ENCODE results near the gene SLC44A2. TPM values are rescaled to one million over a fixed set of nuclear protein-coding genes. Genes with fewer than 3 reads are reported as not detected.
A peak's percentile ranks its signal among the peaks of the same experiment; 100 is the strongest.

Gene SLC44A2
- polyA plus RNA-seq, 1 experiment = 114 TPM

DNA sequence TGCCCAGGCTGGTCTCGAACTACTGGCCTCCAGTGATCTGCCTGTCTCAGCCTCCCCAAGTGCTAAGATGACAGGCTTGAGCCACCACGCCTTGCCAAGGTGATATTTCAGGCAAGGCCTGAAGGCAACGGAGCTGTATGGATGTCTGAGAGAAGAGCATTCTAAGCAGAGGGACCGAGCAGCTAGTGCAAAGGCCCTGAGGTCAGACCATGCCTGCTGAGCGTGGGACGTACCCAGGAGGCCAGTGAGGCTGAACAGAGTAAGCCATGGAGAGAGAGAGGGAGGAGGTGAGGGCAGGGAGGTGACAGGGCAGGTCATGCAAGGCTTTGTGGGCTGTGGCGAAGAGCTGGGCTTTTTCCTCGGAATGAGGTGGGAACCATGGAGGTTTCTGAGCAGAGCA, 3.4 kb upstream of the SLC44A2 start:
- no peaks in the 10 kb centered on the region; the same call in 1 of the 2 replicates for H3K36me3 ChIP-seq (ENCODE audit: control insufficient read depth, insufficient read depth, low read length)
- no peak overlapping the region for H3K4me3 ChIP-seq (ENCODE audit: low read depth, low read length)
- TF ChIP-seq, protein P1, sequence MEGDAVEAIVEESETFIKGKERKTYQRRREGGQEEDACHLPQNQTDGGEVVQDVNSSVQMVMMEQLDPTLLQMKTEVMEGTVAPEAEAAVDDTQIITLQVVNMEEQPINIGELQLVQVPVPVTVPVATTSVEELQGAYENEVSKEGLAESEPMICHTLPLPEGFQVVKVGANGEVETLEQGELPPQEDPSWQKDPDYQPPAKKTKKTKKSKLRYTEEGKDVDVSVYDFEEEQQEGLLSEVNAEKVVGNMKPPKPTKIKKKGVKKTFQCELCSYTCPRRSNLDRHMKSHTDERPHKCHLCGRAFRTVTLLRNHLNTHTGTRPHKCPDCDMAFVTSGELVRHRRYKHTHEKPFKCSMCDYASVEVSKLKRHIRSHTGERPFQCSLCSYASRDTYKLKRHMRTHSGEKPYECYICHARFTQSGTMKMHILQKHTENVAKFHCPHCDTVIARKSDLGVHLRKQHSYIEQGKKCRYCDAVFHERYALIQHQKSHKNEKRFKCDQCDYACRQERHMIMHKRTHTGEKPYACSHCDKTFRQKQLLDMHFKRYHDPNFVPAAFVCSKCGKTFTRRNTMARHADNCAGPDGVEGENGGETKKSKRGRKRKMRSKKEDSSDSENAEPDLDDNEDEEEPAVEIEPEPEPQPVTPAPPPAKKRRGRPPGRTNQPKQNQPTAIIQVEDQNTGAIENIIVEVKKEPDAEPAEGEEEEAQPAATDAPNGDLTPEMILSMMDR (IDR thresholded peaks at IDR 0.05; ENCODE audit: insufficient read depth, low read depth, low read length) = no peak
- H3K27me3 ChIP-seq (ENCODE audit: control insufficient read depth, insufficient read depth, low read length) = no peaks in the 10 kb centered on the region
- ChIA-PET CTCF (interaction anchor here (1.3 to 2.2 kb wide), 3 partner anchors 22 to 49 kb away, joined by 3 to 14 read pairs (median 5); no protein-coding TSS in a partner anchor), POLR2A (no interaction called here)
- DNase-seq (ENCODE audit: low read depth) = no peak

DNA sequence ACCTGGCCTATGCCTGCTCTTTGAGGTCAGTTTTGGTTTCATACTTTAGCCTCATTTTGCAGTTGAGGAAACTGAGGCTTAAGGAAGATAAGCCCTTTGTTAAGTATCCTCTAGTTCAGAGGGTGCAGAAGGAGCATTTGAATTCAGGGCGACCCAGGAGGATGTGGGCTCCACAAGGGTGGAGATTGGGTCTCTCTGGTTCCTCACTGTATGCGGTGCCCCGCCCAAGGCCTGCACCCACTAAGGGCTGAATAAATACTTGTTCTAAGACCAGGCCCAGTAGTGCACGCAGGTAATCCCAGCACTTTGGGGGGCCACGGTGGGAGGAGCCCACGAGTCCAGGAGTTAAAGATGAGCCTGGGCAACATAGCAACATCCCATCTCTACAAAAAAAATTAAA, 768 bp upstream of the SLC44A2 start:
- TF ChIP-seq, protein P1 (IDR thresholded peaks at IDR 0.05; ENCODE audit: insufficient read depth, low read depth, low read length) = no peak
- H3K27me3 ChIP-seq (ENCODE audit: control insufficient read depth, insufficient read depth, low read length) = no peaks in the 10 kb centered on the region
- H3K36me3 ChIP-seq (ENCODE audit: control insufficient read depth, insufficient read depth, low read length) = peaks cover 5% of the 10 kb centered on the region
- ChIA-PET CTCF (interaction anchor here (1.2 to 1.3 kb wide), 3 partner anchors 16 to 44 kb away, joined by 5 to 9 read pairs (median 7); no protein-coding TSS in a partner anchor), POLR2A (no interaction called here)
- no peak for DNase-seq (ENCODE audit: low read depth)
- H3K4me3 ChIP-seq (ENCODE audit: low read depth, low read length) = peak overlapping the region; percentile 65; the same call in 1 of the 2 replicates

DNA sequence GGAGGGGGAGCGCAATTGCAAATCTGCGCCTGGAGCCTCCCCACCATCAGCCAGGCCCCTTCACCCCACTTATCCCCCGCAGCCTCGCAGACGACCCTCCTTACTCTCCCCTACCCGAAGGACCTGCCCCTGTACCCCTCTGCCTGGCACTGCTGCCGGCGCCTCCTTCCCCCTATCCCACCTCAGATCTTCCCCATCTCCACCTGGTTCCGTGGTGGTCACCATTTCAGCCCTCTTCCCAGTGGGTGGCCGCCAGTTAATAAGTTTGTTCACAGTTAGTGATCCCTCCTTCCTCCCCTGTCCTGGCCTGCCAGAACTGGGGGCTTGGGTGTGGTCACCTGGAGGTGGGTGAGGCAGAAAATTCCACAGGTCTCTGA, 397 bp downstream of the SLC44A2 start:
- ChIA-PET POLR2A (no interaction called here), CTCF (interaction anchor here (1.2 to 1.3 kb wide), 3 partner anchors 15 to 45 kb away, joined by 5 to 9 read pairs (median 7); no protein-coding TSS in a partner anchor)
- Histone ChIP-seq H3K27me3 (ENCODE audit: control insufficient read depth, insufficient read depth, low read length) (no peaks in the 10 kb centered on the region), H3K4me3 (ENCODE audit: low read depth, low read length) (peak overlapping the region; percentile 65), H3K36me3 (ENCODE audit: control insufficient read depth, insufficient read depth, low read length) (peaks cover 7% of the 10 kb centered on the region)
- TF ChIP-seq, protein P1 (IDR thresholded peaks at IDR 0.05; ENCODE audit: insufficient read depth, low read depth, low read length) = no peak
- DNase-seq (ENCODE audit: low read depth) = no peak

DNA sequence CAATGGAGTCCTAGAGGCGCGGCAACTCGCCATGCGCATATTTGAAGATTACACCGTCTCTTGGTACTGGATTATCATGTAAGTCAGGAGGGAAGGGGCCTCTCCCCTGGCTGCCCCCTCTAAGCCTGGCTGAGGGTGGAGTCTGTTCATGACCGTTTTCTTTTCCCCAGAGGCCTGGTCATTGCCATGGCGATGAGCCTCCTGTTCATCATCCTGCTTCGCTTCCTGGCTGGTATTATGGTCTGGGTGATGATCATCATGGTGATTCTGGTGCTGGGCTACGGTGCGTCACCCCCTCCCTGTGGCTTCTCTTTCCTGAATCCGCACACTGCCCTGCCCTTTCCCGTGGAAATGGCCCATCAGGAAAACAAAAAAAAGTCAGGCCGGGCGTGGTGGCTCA, 6.5 kb downstream of the SLC44A2 start:
- CTCF ChIA-PET = interaction anchor here (0.7 kb wide), 1 partner anchor 146 kb away, joined by 4 read pairs; no protein-coding TSS in a partner anchor
- no peak overlapping the region for H3K4me3 ChIP-seq (ENCODE audit: low read depth, low read length)
- peaks cover 21% of the 10 kb centered on the region for H3K36me3 ChIP-seq (ENCODE audit: control insufficient read depth, insufficient read depth, low read length)
- TF ChIP-seq, protein P1 (IDR thresholded peaks at IDR 0.05; ENCODE audit: insufficient read depth, low read depth, low read length) = no peak
- no peaks in the 10 kb centered on the region for H3K27me3 ChIP-seq (ENCODE audit: control insufficient read depth, insufficient read depth, low read length)
- POLR2A ChIA-PET = no interaction called here
- no peak for DNase-seq (ENCODE audit: low read depth)

DNA sequence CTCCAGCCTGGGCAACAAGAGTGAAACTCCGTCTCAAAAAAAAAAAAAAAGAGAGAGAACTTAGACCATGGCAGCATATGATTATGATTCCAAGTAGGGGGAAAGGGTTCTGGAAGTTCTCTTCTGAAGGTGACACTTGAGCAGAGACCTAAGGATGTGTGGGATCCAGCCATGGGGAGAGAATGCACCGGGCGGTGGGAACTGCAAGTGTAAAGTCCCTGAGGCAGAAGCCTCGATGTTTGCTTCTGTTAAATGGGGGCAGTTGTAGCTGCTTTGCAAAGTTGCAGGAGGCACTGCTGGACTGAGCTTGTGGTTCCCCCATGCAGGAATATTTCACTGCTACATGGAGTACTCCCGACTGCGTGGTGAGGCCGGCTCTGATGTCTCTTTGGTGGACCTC, 9.1 kb downstream of the SLC44A2 start:
- Histone ChIP-seq H3K4me3 (ENCODE audit: low read depth, low read length) (no peak overlapping the region), H3K27me3 (ENCODE audit: control insufficient read depth, insufficient read depth, low read length) (no peaks in the 10 kb centered on the region), H3K36me3 (ENCODE audit: control insufficient read depth, insufficient read depth, low read length) (peaks cover 23% of the 10 kb centered on the region)
- CTCF ChIA-PET = interaction anchor here (1.1 to 2.7 kb wide), 2 partner anchors 10 to 53 kb away, joined by 4 to 11 read pairs; no protein-coding TSS in a partner anchor
- no peak for DNase-seq (ENCODE audit: low read depth)
- TF ChIP-seq, protein P1 (IDR thresholded peaks at IDR 0.05; ENCODE audit: insufficient read depth, low read depth, low read length) = no peak
- POLR2A ChIA-PET = no interaction called here
